NCI-H2081 (cell line): ENCODE results near the gene DDX24.

Experiments used
- DNase-seq, 2 experiments: peaks; one replicate each; lab custom pipeline; 2025; lab: John Stamatoyannopoulos, UW

Gene DDX24

GRCh38 chr14:94005324-94006073, 75.5 kb downstream of the DDX24 start:
- no peak for DNase-seq

- no peak for DNase-seq
These were observed 77.0 kb downstream of the DDX24 start for GRCh38 chr14:94004015-94004414.

- no peak for DNase-seq
These were observed 77.6 kb downstream of the DDX24 start for GRCh38 chr14:94003397-94003796.

GRCh38 chr14:94001501-94002396, 79.3 kb downstream of the DDX24 start:
- peak; percentile 63 to 67 for DNase-seq

GRCh38 chr14:94001016-94001415, 80.0 kb downstream of the DDX24 start:
- no peak for DNase-seq

GRCh38 chr14:94000267-94000666, 80.7 kb downstream of the DDX24 start:
- DNase-seq = no peak

GRCh38 chr14:93999573-93999972, 81.4 kb downstream of the DDX24 start:
- DNase-seq = no peak

GRCh38 chr14:93998871-93999403, 82.1 kb downstream of the DDX24 start:
- no peak for DNase-seq
